HG03558 (cell line): Measurements from ENCODE around the gene SVIL.
"Not testable (repeated sequence)": the region's sequence is repeated elsewhere in the genome, so short reads cannot be mapped to it uniquely, and the experiment has no call there.

ENCODE experiments used
- ATAC-seq: cut with Tn5 transposase; IDR thresholded peaks from one replicate; pipeline ENCODE4 v1.9.1; 2021; ENCODE audit warnings: moderate number of reproducible peaks; ENCODE audit not compliant: unreplicated experiment; ENCODE audit errors: extremely low read depth

SVIL gene

DNA sequence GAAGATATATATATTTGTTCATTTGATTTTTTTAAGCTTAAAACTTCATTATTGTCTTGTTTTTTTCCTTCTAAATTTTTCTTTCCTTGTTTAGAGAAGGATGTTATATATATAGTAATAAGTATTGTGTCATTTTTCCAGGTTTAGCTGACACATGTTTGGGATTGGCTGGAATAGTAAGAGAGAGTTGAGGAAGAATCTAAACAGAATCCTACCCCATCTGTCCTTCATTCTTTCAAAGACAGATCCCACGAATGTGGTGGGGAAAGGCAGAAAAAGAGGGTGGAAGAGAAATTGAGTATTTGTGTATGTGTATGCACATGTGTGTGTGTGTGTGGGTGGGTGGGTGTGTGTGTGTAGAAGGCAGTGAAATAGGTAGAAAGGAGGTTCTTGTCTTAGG lies 132.4 kb downstream of the SVIL start:
- no peak for ATAC-seq

DNA sequence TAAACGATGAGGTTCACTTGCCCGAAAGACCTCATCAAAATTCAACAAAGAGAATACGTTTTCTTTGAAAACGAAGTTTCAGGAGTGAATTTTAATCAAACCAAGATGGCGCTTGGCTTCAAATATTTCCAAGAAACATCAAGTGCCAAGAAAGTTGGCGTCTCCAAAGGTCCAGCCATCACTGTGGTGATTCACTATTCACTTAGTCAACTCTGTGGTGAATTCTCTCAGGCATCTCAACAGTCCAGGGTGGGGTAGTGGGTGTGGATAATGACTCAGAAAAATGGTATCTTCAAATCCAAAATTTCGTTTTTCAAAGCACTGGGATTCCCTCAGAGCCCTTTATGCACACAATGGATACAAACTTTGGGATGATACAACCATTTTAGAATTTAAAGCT lies 133.1 kb downstream of the SVIL start:
- ATAC-seq, result no peak

DNA sequence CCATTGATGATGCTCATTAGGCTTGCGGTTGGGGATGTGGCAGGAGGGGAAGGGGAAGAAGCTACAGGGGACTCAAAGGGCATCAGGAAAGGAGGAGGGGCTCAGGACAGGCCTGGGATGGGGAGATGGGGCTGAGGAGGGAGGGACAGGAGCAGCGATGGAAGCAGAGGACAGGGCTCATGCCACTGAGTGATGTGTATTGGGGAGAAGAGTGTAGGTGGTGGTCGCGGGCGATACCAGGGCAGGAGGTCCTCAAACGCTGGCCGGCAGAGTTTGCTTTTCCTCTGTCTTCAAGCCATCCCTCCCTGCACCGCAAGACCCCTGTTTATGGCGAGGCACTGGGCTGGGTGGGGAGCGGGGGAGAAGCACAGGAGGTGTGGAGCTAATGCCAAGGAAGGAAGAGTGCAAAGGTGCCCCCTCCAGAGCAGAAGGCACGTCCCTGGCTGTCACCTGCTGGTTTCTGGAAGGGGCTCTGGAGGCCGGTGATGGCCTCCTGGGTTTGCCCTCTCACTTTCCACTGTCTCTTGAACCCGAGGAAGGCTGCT lies 134.7 kb downstream of the SVIL start:
- no peak for ATAC-seq

DNA sequence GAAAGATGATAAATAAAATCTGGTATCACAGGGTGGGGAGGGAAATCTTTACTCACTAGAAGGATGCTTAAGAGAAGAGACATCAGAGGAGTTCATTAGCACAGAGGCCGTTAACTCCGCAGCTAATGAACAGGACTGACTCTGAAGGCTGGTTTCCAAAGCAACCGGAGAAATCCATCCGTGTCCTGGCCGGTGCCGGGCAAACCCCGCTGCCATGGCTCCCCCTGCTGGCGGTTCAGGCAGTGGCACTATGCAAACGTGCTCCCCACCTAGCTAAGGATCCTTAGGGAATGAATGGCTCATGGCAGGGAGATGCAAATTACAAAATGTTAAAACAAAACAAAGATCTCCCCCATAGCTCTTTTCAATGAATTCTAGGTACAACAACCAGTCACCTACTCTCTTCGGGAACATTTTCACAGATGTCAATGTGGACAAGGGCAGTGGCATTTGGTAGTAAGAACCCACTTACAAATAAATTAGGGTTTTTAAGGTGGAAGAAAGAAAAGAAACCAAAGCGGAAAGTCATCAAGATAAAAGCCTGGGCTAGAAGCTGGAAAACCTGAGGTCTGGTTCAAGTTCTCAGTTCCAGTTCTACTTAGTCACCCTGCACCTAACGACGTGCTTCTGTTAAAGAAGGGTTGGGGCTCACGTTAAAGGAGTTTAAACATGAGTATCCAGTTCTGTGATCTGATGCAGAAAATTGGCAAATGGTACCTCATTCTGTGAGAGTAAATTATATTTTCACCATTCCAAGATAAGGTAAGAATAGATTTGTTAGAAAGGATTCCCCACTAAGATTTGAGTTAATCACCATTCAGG lies 138.2 kb downstream of the SVIL start:
- ATAC-seq, result no peak

DNA sequence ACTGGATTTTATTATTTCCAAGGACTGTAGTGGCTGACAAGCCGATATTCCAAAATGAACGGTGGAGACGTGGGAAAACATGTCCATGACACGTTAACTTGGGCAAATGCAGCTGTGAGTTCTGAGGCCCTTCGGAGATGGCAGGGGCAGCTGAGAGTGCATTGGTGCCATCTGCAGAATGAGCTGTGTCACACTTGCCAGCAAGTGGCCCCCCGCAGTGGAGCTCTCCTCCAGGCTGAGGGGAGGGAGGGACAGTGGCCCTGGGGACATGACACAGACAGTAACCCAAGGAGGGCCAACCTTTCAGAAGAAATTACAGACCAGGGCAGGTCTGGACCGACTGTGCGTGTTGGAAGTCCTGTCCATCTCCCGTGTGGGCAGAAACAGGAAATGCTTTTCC lies 139.4 kb downstream of the SVIL start:
- no peak for ATAC-seq

DNA sequence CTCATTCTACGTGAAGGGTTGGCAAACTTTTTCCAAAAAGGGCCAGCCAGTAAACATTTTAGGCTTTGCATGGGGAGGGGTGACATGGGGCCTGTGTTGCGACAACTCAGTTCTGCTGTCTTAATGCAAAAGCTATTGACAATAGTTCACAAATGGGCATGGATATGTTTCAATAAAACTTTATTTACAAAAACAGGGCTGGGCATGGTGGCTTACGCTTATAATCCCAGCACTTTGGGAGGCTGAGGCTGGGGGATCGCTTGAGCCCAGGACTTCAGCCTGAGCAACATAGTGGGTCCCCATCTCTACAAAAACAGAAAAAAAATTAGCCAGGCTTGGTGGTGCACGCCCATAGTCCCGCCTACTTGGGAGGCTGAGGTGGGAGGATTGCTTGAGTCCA lies 141.1 kb downstream of the SVIL start:
- no peak for ATAC-seq

DNA sequence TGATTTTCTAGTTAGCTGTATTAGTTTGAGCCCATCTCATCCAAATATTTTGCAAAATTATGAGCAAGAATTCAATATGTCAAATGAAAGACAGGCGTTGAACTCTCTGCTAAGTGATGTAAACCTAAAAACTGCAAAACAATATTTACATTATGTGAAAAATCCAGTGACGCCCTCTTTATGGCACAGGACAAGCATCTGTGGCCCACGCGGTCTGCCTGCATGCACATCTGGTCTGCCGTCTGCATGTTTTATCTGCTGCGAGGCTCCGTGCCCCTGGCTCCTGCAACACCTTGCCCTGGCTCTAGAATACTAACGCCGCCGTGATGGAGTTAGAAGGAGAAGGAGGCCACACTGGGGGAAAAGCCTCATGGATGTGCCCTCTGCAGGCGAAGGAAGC lies 142.0 kb downstream of the SVIL start:
- no peak for ATAC-seq

DNA sequence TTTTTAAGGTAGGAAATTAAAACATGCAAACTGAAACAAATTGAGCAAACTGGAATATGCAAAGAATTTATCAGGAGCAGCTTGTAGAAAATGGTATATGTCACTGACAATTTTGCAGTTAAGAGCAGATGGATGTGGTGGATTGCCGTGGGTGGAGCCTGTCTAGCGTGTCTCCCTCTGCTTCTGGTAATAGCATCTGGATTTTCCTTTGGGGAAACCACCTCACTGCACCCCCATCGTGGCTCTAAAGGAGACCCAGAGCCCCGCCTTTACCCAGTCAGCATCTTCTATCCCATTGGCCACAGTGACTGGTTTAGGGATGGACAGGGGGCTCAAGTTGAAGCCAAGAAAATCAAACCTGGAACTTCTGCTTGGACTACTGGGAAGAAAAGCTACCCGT lies 142.9 kb downstream of the SVIL start:
- ATAC-seq, result no peak

DNA sequence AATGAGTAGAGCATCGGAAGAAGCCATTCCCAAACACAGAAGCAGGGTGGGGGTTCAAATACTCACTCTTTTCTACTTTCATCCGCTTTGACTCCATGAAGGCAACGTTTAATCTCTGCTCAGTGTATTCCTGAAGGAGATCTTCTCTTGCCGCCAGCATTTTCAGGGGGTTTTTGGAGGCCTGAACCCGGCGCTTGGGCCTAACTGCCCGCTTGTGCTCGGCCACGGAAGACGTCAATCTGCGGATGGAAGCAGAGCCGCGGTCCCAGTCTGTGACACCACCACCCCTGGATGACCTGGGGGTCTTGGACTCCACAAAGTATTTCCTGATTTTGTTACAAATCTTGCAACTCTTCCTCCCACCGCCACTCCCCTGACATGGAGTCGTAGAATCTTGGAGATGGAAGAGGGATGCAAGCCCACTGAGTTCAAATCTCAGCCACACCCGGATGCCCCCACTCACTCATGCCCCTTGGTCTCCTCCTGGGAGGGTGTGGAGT lies 143.9 kb downstream of the SVIL start:
- ATAC-seq, result not testable (repeated sequence)

DNA sequence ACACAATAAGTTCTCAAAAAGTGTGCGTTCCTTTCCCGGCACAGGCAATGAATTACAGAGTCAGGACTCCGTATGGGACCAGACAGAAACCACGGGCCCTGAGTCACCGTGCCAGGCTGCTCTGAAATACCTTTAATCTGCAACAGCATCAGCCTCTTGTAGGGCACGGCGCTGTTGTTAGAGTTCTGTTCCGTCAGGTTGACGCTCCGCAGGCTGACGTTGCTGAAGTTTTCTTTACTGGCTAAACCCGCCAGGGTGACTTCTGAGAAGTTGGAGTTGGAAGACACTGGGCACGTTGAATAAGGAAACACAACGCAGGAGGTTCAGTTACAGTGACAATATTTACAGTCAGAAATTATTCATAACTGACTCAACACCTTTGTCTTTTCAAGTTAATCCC lies 146.3 kb downstream of the SVIL start:
- not testable (repeated sequence) for ATAC-seq

DNA sequence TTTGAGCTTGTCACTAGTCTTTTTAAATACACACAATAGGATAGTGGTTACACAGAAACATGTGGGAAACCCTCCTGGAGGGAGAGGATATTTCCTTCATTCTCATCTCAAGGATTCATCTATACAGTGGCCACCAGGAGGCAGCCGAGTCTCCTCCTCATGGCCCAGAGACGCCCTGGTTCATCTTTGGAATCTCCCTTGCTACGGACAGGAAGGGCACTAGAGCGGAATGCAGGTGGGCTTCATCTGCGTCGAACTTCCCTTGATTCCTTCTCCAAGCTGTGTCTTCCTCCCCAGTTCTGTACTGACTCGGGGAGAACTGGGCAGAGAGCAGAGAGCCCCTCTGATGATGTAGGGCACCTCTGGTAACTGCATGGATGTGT lies 146.9 kb downstream of the SVIL start:
- not testable (repeated sequence) for ATAC-seq

DNA sequence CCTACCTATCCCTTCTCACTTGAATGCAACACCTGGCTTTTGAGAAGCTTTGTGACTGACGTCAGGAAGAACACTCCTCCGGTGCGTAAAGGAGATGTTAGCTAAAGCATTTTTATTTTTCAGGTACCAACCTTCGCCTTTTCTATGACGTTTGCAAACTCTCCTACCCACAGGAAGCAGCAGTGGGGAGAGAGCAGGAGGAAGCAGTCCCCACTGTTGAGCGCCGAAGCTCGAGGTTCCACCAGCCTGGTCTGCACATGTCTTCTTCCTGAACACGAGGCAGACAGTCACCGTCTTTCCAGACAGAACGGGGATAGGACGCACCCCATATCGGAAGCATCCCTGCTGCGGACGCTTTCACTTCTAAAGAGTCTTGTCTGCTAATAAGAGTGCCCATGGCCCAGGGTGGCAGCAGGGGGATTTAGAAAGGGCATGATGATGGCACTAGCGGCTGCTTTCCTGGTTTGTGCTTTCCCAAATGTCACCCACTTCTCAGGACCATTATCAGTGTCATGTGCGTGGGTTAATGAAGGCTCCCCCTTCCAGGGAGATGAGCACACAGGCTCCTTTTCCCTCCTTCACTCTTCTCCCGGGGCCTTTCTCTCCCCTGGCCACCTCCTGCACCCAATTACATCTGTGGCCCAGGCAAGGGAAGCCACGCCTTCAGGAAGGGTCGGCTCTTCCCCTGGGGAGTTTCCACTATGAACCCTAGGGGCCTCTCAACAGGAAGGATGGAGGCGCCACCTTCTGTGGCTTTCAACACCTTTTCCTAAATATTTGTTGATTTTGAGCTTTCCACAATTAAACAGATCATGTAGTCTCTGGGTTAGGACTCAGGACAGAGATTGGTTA lies 147.5 kb downstream of the SVIL start:
- not testable (repeated sequence) for ATAC-seq

DNA sequence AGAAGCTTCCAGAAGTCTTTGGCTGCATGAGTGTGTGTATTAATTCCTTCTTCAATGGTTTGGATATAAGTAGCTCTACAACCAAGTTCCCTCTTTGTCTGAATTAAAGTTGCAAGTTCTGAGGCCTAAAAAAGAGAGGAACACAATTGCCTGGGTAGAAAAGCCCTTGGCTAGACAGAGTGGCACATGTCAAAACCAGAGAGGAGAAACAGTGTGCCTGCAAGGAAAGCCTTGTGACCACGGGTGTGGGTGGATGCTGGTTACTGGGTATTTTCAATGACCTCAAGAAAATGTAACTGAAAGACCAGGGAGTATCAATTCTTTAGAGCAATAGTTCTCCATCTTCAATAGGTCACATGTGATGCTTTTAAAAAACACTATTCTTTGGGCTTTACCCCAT lies 148.3 kb downstream of the SVIL start:
- ATAC-seq, result peak; percentile 39

DNA sequence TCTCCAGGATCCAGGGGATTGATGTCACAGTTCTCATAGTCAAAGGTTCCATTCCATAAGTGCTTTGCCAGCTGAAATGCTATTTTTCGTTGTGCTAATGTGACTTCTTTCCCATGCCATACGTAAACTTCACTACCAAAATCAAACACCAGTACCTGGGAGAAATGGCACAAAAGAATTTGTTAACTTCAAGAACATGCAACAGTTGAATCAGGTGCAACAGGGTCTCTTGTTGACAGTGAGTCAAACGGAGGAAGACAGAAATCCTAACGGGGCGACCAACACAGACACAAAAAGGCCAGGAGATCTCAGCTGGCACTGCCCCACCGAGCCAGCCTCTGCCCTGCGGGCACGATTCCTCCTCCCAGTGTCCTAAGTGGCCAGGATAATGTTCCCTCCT lies 150.1 kb downstream of the SVIL start:
- not testable (repeated sequence) for ATAC-seq

DNA sequence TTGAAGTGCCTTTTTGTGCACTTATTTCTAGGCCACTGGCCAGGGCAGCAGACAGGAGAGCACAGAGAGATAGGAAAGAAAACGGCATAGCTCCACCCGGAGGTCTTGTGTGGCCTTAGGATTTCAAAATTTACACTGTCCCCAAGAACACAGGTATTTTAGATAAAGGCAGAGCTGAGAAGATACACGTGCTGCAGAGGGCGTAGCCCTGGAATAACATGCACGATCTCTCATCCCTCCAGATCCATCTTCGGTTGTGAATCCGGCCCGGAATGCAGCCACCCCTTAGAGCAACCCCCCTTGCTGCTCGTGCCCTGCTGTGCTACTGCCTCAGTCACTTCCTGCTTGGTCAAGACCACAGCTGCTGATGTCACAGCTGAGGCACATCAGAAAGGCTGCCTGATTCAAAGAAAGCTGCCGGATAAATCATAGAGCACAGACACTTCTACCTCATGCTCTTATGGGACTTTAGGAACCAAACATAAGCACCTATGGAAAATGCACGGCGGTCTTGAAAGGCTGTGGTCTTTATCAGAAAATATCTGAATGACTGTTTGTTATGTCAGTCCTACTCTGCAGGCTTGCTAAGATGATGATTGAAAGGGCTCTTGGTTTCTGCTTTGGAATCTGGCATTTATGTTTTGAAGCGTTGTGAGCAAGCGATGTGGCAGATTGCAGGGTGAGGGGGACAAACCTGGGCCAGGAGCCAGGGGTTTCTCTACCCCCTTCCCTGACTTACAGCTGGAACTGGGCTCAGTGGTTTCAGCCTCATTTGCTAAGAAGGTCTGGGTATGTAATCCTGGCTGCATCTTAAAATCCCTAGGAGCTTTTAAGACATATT lies 152.0 kb downstream of the SVIL start:
- ATAC-seq, result no peak

DNA sequence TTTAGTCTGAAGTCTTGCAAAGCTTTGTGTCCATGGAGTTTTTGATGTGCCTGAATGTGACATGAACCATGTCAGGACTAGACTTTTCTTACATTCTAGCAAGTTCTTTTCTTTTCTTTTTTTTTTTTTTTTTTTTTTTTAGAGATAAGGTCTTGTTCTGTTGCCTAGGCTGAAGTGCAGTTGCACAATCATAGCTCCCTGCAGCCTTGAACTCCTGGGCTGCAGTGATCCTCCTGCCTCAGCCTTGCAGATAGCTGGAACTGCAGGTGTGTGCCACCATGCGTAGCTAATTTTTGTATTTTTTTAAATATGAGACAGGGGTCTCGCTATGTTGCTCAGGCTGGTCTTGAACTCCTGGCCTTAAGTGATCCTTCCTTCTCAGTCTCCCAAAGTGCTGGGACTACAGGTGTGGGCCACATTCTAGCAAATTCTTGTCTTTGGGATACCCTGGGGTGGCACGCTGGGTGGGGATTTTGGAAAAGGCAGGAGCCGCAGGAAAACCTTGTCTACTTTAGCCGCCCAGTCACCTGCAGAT lies 152.8 kb downstream of the SVIL start:
- ATAC-seq, result no peak

DNA sequence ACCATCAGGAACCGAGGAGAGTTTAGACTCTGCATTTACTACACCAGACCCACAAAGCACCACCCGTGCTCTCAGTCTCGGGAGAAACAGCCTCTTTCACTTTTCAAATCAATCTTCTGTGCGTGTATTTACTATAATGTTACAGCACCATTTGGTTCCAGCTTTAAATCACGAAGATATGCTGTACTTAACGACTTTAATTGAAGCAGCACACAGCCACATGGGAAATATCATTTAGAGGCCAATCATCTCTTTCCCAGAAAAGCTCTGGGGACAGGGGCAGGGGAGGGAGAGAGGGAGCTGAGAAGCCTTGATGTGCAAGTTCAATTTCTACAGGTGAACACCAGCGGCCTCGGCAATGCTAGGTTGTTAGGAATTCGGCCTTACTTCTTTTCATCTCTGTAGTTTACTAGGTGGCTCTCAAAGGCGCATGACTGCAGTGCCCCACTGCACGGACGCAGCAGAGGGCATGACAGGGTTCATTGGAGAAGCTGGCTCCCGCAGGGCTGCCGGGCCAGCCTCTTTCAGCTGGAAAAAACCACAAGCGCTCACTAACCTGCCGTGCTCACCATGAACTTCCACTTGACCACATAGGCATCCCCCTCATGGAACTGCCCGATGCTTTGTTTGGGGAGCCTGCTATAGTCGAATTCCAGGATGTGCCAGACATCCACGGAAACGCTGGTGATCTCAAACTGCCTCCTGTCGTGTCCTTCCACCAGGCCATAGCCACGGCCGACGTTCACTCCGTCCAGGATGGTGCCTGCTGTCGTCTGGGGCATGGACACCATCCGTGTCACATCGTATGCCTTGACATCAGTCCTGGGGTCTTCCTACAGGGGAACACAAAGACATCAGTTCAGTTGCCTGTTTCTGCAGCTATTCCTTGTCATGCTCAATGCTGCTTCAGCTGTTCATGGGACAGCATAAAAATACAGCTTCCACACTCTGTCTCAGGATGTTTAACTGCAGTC lies 154.5 kb downstream of the SVIL start:
- no peak for ATAC-seq

DNA sequence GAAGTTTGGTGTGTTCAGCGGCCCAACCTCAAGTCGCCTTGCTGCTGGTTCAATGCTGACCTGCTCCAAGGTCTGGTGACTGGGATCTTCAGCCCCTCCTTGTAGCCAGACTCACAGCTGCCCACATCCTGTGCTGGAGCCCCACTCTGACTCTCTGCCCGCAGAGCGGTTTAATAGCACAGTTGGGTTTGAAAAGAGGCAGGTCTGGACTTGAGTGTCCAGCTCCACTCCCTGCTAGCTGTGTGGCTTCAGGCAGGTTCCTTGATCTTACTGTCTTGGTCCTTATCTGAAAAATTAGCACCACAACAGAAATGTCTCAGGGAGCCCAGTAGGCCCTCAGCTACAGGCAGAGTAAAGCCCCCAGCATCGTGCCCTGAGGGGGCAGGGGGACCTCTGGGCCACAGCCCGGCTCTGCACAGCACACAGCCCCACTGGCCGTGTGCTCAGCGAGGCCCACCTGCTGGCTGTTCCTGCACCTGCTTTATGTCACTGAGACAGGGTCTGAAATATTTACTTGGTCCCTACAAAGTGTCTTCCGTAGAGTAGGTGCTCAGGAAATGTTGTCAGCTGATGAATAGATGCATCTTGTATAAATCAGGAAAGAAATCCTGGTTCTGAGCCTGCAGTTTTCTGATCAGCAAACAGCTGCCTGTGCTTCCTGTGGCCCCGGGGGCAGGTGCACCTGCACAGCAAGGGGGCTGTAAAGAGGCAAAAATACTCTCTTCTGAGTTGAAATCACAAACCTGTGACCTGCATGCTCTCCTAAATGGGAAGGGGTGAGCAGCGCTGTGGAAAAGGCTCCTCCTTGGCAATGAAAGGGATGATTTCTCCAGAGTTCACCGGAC lies 155.5 kb downstream of the SVIL start:
- no peak for ATAC-seq
